Mononuclear cell (primary cell): ENCODE data around the gene INCA1. TPM values are rescaled to one million over a fixed set of nuclear protein-coding genes. Genes with fewer than 3 reads are reported as not detected.
"Not testable (repeated sequence)": the region's sequence is repeated elsewhere in the genome, so short reads cannot be mapped to it uniquely, and the experiment has no call there.

Experiments
- H3K27me3 ChIP-seq: 2 replicates; pipeline ENCODE4 v1.6.0; 2011; ENCODE audit warnings: low read length, control low read depth; ENCODE audit not compliant: insufficient read depth
- H3K4me1 ChIP-seq: 2 replicates; pipeline ENCODE4 v1.5.1; 2011; ENCODE audit warnings: mild to moderate bottlenecking, low read length, control low read depth; ENCODE audit not compliant: insufficient read depth
- H3K4me3 ChIP-seq: 2 replicates; pipeline ENCODE4 v1.5.1; 2011; ENCODE audit warnings: mild to moderate bottlenecking, low read length, moderate library complexity
- H3K9me3 ChIP-seq: 2 replicates; pipeline ENCODE4 v1.5.1; 2011; ENCODE audit warnings: low read depth, mild to moderate bottlenecking, control low read depth, low read length
- total RNA-seq: library from RNA; depleted of rRNA; stranded (reverse); fragments of >200 nt; gene quantifications from one replicate; pipeline ENCODE4 v1.2.3, GENCODE V29; 2012

INCA1 gene
- total RNA-seq, result not detected

- peak within 1 kb of the TSS; percentile 54 for H3K4me3 ChIP-seq
- no peaks in the 10 kb centered on the region for H3K27me3 ChIP-seq
- peaks cover 22% of the 10 kb centered on the region for H3K4me1 ChIP-seq
- H3K9me3 ChIP-seq, result no peaks in the 10 kb centered on the region
Observed at GRCh38 chr17:4997302-4998026, at the start of gene INCA1, which contains the start of gene KIF1C. Gene INCA1, minus strand, starts transcription at chr17:4997522. Its CDS starts 3,085 bp downstream, at chr17:4994437. Gene KIF1C, plus strand, starts transcription at chr17:4997950. Its CDS starts 2,297 bp downstream, at chr17:5000247.

GRCh38 chr17:5045496-5045895 is 48.2 kb upstream of the INCA1 start:
- no peak overlapping the region for H3K4me3 ChIP-seq
- peaks cover 14% of the 10 kb centered on the region for H3K4me1 ChIP-seq
- no peaks in the 10 kb centered on the region for H3K9me3 ChIP-seq
- H3K27me3 ChIP-seq, result no peaks in the 10 kb centered on the region

- no peaks in the 10 kb centered on the region for H3K9me3 ChIP-seq
- H3K4me1 ChIP-seq, result peaks cover 10% of the 10 kb centered on the region
- no peak overlapping the region for H3K4me3 ChIP-seq
- H3K27me3 ChIP-seq, result no peaks in the 10 kb centered on the region
Observed at GRCh38 chr17:5044630-5045029, 47.3 kb upstream of the INCA1 start.

- H3K4me3 ChIP-seq, result no peak overlapping the region
- no peaks in the 10 kb centered on the region for H3K9me3 ChIP-seq
- no peaks in the 10 kb centered on the region for H3K27me3 ChIP-seq
- H3K4me1 ChIP-seq, result no peaks in the 10 kb centered on the region
Observed at GRCh38 chr17:5043524-5043923, 46.2 kb upstream of the INCA1 start.

GRCh38 chr17:5042157-5043022 is 45.1 kb upstream of the INCA1 start:
- Histone ChIP-seq H3K4me3 (no peak overlapping the region), H3K9me3 (no peaks in the 10 kb centered on the region), H3K27me3 (no peaks in the 10 kb centered on the region), H3K4me1 (no peaks in the 10 kb centered on the region)

- H3K9me3 ChIP-seq, result no peaks in the 10 kb centered on the region
- peaks cover 17% of the 10 kb centered on the region for H3K4me1 ChIP-seq
- H3K4me3 ChIP-seq, result no peak within 1 kb of the TSS
- H3K27me3 ChIP-seq, result peaks cover 3% of the 10 kb centered on the region
Observed at GRCh38 chr17:5035315-5035714, 38.0 kb upstream of the INCA1 start, which contains the start of gene SLC52A1. Gene SLC52A1, minus strand, starts transcription at chr17:5035426. Its CDS starts 820 bp downstream, at chr17:5034606.

GRCh38 chr17:5034651-5035050 is 37.3 kb upstream of the INCA1 start:
- peaks cover 19% of the 10 kb centered on the region for H3K4me1 ChIP-seq
- peaks cover 3% of the 10 kb centered on the region for H3K27me3 ChIP-seq
- H3K4me3 ChIP-seq, result no peak overlapping the region
- no peaks in the 10 kb centered on the region for H3K9me3 ChIP-seq

GRCh38 chr17:5034063-5034462 is 36.7 kb upstream of the INCA1 start:
- Histone ChIP-seq H3K4me3 (no peak overlapping the region), H3K4me1 (peaks cover 19% of the 10 kb centered on the region), H3K9me3 (no peaks in the 10 kb centered on the region), H3K27me3 (peaks cover 3% of the 10 kb centered on the region)

GRCh38 chr17:5033352-5034015 is 36.2 kb upstream of the INCA1 start:
- Histone ChIP-seq H3K27me3 (peaks cover 3% of the 10 kb centered on the region), H3K4me3 (no peak overlapping the region), H3K9me3 (no peaks in the 10 kb centered on the region), H3K4me1 (peaks cover 19% of the 10 kb centered on the region)

GRCh38 chr17:5032865-5033264 is 35.5 kb upstream of the INCA1 start:
- Histone ChIP-seq H3K4me1 (peaks cover 19% of the 10 kb centered on the region), H3K9me3 (no peaks in the 10 kb centered on the region), H3K4me3 (no peak overlapping the region), H3K27me3 (peaks cover 3% of the 10 kb centered on the region)

GRCh38 chr17:5031365-5032082 is 34.2 kb upstream of the INCA1 start:
- Histone ChIP-seq H3K4me1 (peaks cover 19% of the 10 kb centered on the region), H3K9me3 (no peaks in the 10 kb centered on the region), H3K27me3 (peaks cover 3% of the 10 kb centered on the region), H3K4me3 (peak overlapping the region; percentile 26)

- not testable (repeated sequence) for H3K9me3 ChIP-seq, H3K4me3 ChIP-seq, H3K27me3 ChIP-seq
- peaks cover 19% of the 10 kb centered on the region for H3K4me1 ChIP-seq
Observed at GRCh38 chr17:5030168-5030567, 32.8 kb upstream of the INCA1 start.

GRCh38 chr17:5027916-5028315 is 30.6 kb upstream of the INCA1 start:
- peaks cover 19% of the 10 kb centered on the region for H3K4me1 ChIP-seq
- H3K4me3 ChIP-seq, result no peak overlapping the region
- H3K9me3 ChIP-seq, result no peaks in the 10 kb centered on the region
- no peaks in the 10 kb centered on the region for H3K27me3 ChIP-seq

GRCh38 chr17:5027299-5027698 is 30.0 kb upstream of the INCA1 start:
- Histone ChIP-seq H3K4me3 (no peak overlapping the region), H3K27me3 (no peaks in the 10 kb centered on the region)

More at GRCh38 chr17:5027299-5027698, 30.0 kb upstream of the INCA1 start:
- H3K9me3 ChIP-seq, result no peaks in the 10 kb centered on the region
- peaks cover 19% of the 10 kb centered on the region for H3K4me1 ChIP-seq
